Esophagus squamous epithelium (tissue), 4 donors: ENCODE data around the gene GUCY1A1.

Experiments
- CTCF ChIP-seq, 6 experiments: fragments of 450-650 bp in 4 of 6; fragments of 200-600 bp in 2 of 6; sonication (generic) in 2 of 6; IDR thresholded peaks; one replicate each; pipeline ENCODE4 v1.5.1; 2016 to 2019; ENCODE audit warnings: antibody characterized with exemption in 6 of 6, mild to moderate bottlenecking in 4 of 6, moderate library complexity in 4 of 6
- POLR2A ChIP-seq, 4 donors: fragments of 450-650 bp; IDR thresholded peaks; one replicate each; pipeline ENCODE4 v1.6.1; 2017; ENCODE audit warnings: antibody characterized with exemption in 4 of 4, mild to moderate bottlenecking in 4 of 4, moderate library complexity in 3 of 4

DNA sequence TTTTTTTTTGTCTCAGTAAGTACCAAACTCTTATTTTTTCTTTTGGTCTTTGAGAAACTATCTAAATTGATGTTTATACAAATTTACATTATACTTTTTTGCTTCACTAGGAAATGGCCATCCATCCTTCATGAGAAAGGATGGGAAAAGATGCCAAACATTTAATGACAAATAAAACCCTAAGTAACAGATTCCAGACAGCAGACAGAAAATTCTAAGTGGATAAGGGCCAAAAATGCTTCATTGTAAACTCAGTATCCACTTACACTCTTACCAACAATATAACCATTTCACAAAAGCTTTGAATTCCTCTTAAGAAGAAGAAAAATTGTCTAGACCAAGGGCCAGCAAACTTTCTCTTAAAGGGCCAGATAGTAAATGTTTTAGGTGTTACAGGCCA, 95.7 kb downstream of the GUCY1A1 start:
- TF ChIP-seq CTCF (IDR thresholded peaks at IDR 0.05) = no peak
- no peak for TF ChIP-seq POLR2A (IDR thresholded peaks at IDR 0.05)
